HL-60 (cell line): ENCODE measurements around the gene MAMDC2.

Experiments used
- CTCF ChIP-seq: IDR thresholded peaks from one replicate; pipeline ENCODE4 v1.5.1; 2011; ENCODE audit warnings: low read length, control low read depth, inconsistent platforms; ENCODE audit not compliant: insufficient read depth
- GABPA ChIP-seq: IDR thresholded peaks from 2 replicates; pipeline ENCODE4 v1.6.1; 2012; ENCODE audit warnings: low read depth
- POLR2AphosphoS5 ChIP-seq: IDR thresholded peaks from 2 replicates; pipeline ENCODE4 v1.6.1; 2012; ENCODE audit warnings: low read depth
- REST ChIP-seq: IDR thresholded peaks from 2 replicates; pipeline ENCODE4 v1.6.1; 2012; ENCODE audit warnings: low read depth; ENCODE audit not compliant: insufficient replicate concordance
- SPI1 ChIP-seq: IDR thresholded peaks from 2 replicates; pipeline ENCODE4 v1.6.1; 2012; ENCODE audit warnings: low read depth, mild to moderate bottlenecking, borderline replicate concordance

- no peak for TF ChIP-seq CTCF
- TF ChIP-seq POLR2AphosphoS5, result no peak
- no peak for TF ChIP-seq SPI1
- TF ChIP-seq REST, result no peak
- no peak for TF ChIP-seq GABPA
Observed at GRCh38 chr9:70114898-70115297, 71.2 kb downstream of the MAMDC2 start.
